SU-DHL-6 (cell line): ENCODE data around the gene FHOD3.

Source experiments
- EZH2phosphoT487 ChIP-seq: fragments of 200-600 bp; sonication (generic), shearing (Covaris generic); conservative IDR thresholded peaks from 2 replicates; pipeline ENCODE4 v1.6.1; 2018; ENCODE audit warnings: mild to moderate bottlenecking, antibody characterized with exemption, low read length, moderate library complexity, mixed read lengths
- TF ChIP-seq, protein P1 (sequence below): fragments of 200-600 bp; sonication (generic); IDR thresholded peaks from one replicate; pipeline ENCODE4 v1.5.1; 2017; ENCODE audit warnings: antibody characterized with exemption, mild to moderate bottlenecking, low read length, moderate library complexity; ENCODE audit not compliant: insufficient read depth, poor library complexity, severe bottlenecking

DNA sequence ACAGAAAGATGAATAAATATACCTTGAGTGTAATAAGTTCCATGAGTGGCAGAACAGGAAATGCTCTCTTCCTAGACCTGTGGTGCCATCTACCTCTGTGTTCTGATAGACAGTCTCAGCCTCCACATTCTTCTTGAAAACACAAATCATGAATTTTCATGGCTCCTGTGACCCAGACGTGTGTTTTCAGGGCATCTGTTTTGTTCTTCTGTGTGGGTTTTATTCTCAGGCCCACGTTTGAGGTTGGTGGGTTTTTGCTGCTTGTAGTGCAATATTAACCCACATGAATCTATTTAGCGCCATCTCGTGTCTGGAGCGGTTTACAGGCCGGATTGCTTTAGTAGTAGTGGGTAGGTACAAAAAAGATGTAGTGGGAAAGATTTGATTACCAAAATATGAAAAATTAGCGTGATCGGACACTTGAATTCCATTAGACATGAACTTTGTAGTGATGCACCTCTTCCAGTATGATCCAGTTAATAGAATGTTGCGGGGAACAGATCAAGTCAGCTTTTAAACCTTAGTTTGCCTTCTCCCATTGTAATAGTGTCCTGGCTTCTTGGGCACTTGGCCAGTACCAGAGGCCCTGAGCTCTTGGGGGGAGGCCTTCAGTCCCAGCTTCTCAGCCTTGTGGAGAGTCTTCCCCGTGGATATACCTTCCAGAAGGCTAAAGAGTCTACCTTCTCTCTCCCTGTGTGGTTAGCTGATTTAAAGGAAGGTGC lies 274.8 kb downstream of the FHOD3 start:
- TF ChIP-seq, protein P1, sequence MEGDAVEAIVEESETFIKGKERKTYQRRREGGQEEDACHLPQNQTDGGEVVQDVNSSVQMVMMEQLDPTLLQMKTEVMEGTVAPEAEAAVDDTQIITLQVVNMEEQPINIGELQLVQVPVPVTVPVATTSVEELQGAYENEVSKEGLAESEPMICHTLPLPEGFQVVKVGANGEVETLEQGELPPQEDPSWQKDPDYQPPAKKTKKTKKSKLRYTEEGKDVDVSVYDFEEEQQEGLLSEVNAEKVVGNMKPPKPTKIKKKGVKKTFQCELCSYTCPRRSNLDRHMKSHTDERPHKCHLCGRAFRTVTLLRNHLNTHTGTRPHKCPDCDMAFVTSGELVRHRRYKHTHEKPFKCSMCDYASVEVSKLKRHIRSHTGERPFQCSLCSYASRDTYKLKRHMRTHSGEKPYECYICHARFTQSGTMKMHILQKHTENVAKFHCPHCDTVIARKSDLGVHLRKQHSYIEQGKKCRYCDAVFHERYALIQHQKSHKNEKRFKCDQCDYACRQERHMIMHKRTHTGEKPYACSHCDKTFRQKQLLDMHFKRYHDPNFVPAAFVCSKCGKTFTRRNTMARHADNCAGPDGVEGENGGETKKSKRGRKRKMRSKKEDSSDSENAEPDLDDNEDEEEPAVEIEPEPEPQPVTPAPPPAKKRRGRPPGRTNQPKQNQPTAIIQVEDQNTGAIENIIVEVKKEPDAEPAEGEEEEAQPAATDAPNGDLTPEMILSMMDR = peak; percentile 81
- no peak for TF ChIP-seq EZH2phosphoT487
